Endothelial cell of umbilical vein (primary cell): ENCODE data around the gene PPP2R3B. TPM values are rescaled to one million over a fixed set of nuclear protein-coding genes. Genes with fewer than 3 reads are reported as not detected.

Experiments
- BruUV-seq: library from RNA; stranded (reverse); fragments of 400-500 nt; replicated peaks from 2 replicates; lab custom pipeline; 2021; lab: Mats Ljungman, UMichigan
- CTCF ChIA-PET: fragments of 300-600, 350-600 bp; sonication (Branson Sonifier 250); formaldehyde crosslinking; loops from one replicate; lab custom pipeline; 2021; ENCODE audit warnings: antibody characterized with exemption, inconsistent platforms; lab: Charles Lee
- POLR2A ChIA-PET: fragments of 300-600, 350-600 bp; sonication (Branson Sonifier 250); formaldehyde crosslinking; loops from one replicate; lab custom pipeline; 2021; ENCODE audit warnings: antibody characterized with exemption, inconsistent platforms; lab: Charles Lee
- DNase-seq: peaks from one replicate; pipeline ENCODE4 v3.0.0-alpha.2; 2011; ENCODE audit warnings: low read depth, low spot score
- FAIRE-seq: peaks from 2 replicates; lab custom pipeline; 2011; peaks lifted over from hg19 to GRCh38; lab: Jason Lieb, UNC
- H2AFZ ChIP-seq: 2 replicates; pipeline ENCODE4 v1.6.0; 2012; ENCODE audit warnings: low read depth, low read length, control low read depth, inconsistent platforms
- H3K27ac ChIP-seq: 2 replicates; pipeline ENCODE4 v1.5.1; 2011; ENCODE audit warnings: low read depth, mild to moderate bottlenecking, control low read depth, low read length, moderate library complexity; ENCODE audit not compliant: insufficient read depth
- H3K27me3 ChIP-seq, 2 experiments: 2 replicates each; pipeline versions ENCODE4 v1.6.0 to v1.6.1; 2011; ENCODE audit warnings: low read length in 2 of 2, mixed read lengths in 1 of 2; ENCODE audit not compliant: control insufficient read depth in 2 of 2, insufficient read depth in 2 of 2
- H3K36me3 ChIP-seq, 2 experiments: 2 replicates in 1 of 2; 3 replicates in 1 of 2; pipeline ENCODE4 v1.5.1; 2011; ENCODE audit warnings: low read length in 2 of 2, mild to moderate bottlenecking in 1 of 2, moderate library complexity in 1 of 2; ENCODE audit not compliant: control insufficient read depth in 2 of 2, insufficient read depth in 2 of 2; ENCODE audit errors: extremely low read depth in 1 of 2
- H3K4me1 ChIP-seq: 3 replicates; pipeline ENCODE4 v1.5.1; 2011; ENCODE audit warnings: mild to moderate bottlenecking, low read length; ENCODE audit not compliant: control insufficient read depth, insufficient read depth; ENCODE audit errors: extremely low read depth
- H3K4me2 ChIP-seq: 2 replicates; pipeline ENCODE4 v1.6.1; 2011; ENCODE audit warnings: low read length, control low read depth, mixed read lengths; ENCODE audit not compliant: insufficient read depth
- H3K4me3 ChIP-seq, 3 experiments: fragments of 200-600 bp in 1 of 3; sonication (generic), shearing (Covaris generic) in 1 of 3; replicated peaks in 1 of 3; 2 replicates each; pipeline ENCODE4 v1.5.1; 2011 to 2016; ENCODE audit warnings: control low read depth in 3 of 3, low read length in 3 of 3, mild to moderate bottlenecking in 2 of 3, inconsistent platforms in 1 of 3, low read depth in 1 of 3, moderate library complexity in 1 of 3; ENCODE audit not compliant: insufficient read depth in 1 of 3
- H3K79me2 ChIP-seq: 2 replicates; pipeline ENCODE4 v1.6.0; 2012; ENCODE audit warnings: low read length, inconsistent platforms; ENCODE audit not compliant: control insufficient read depth, insufficient read depth
- H3K9ac ChIP-seq: replicated peaks from 2 replicates; pipeline ENCODE3; 2011; ENCODE audit warnings: low read length, control low read depth; ENCODE audit not compliant: insufficient read depth; ENCODE audit errors: extremely low read depth
- H3K9me1 ChIP-seq: replicated peaks from 3 replicates; pipeline ENCODE4 v1.6.0; 2011; ENCODE audit warnings: mild to moderate bottlenecking, low read length; ENCODE audit not compliant: control insufficient read depth, insufficient read depth; ENCODE audit errors: extremely low read depth
- H3K9me3 ChIP-seq: replicated peaks from 2 replicates; pipeline ENCODE4 v1.5.1; 2012; ENCODE audit warnings: low read length, inconsistent platforms; ENCODE audit not compliant: control insufficient read depth, insufficient read depth
- H4K20me1 ChIP-seq: replicated peaks from 2 replicates; pipeline ENCODE3; 2011; ENCODE audit warnings: mild to moderate bottlenecking, low read length; ENCODE audit not compliant: control insufficient read depth, insufficient read depth; ENCODE audit errors: extremely low read depth
- CTCF ChIP-seq, 2 donors: IDR thresholded peaks; 1 replicate in 1 of 2; 2 replicates in 1 of 2; pipeline ENCODE4 v1.5.1; 2011; ENCODE audit warnings: low read length in 2 of 2, mild to moderate bottlenecking in 2 of 2, moderate library complexity in 2 of 2, control low read depth in 1 of 2, inconsistent platforms in 1 of 2, low read depth in 1 of 2; ENCODE audit not compliant: insufficient read depth in 1 of 2; ENCODE audit errors: extremely low read depth in 1 of 2
- EZH2 ChIP-seq: IDR thresholded peaks from 2 replicates; pipeline ENCODE4 v1.6.1; 2012; ENCODE audit warnings: borderline replicate concordance, low read depth, mild to moderate bottlenecking, moderate library complexity, low read length, inconsistent platforms; ENCODE audit not compliant: severe bottlenecking
- FOS ChIP-seq: IDR thresholded peaks from 2 replicates; pipeline ENCODE4 v1.6.1; 2011; ENCODE audit warnings: mild to moderate bottlenecking, low read length, moderate library complexity, borderline replicate concordance; ENCODE audit not compliant: insufficient read depth
- GATA2 ChIP-seq: IDR thresholded peaks from 2 replicates; pipeline ENCODE4 v1.7.0; 2011; ENCODE audit warnings: low read depth, mild to moderate bottlenecking, moderate library complexity, mixed read lengths, low read length; ENCODE audit not compliant: insufficient read length, insufficient read depth
- JUN ChIP-seq: IDR thresholded peaks from 2 replicates; pipeline ENCODE4 v1.6.1; 2011; ENCODE audit warnings: borderline replicate concordance, low read depth; ENCODE audit not compliant: insufficient read length, insufficient read depth
- MYC ChIP-seq: IDR thresholded peaks from one replicate; pipeline ENCODE4 v1.6.1; 2011; ENCODE audit warnings: mild to moderate bottlenecking, low read depth, low read length
- POLR2A ChIP-seq: IDR thresholded peaks from 2 replicates; pipeline ENCODE4 v1.6.1; 2012; ENCODE audit warnings: low read depth, mild to moderate bottlenecking, control low read depth, low read length
- POLR2AphosphoS5 ChIP-seq: IDR thresholded peaks from 2 replicates; pipeline ENCODE4 v1.6.1; 2012; ENCODE audit warnings: low read depth, mild to moderate bottlenecking, control low read depth, low read length, moderate library complexity; ENCODE audit not compliant: insufficient read depth
- dilution Hi-C: fragments of 300-500 bp; cut with MboI; formaldehyde crosslinking; loops from one replicate; pipeline ENCODE4 v1.15.0; 2019; ENCODE audit warnings: low sequenced_read_pairs; ENCODE audit not compliant: extremely low pct_ligation_motif_present
- intact Hi-C: fragments of 100-400 bp; cut with micrococcal nuclease; formaldehyde crosslinking; loops from one replicate; pipeline ENCODE4 v1.10.0; 2022
- polyA plus RNA-seq, 4 experiments: library from polyadenylated mRNA; depleted of rRNA in 3 of 4; stranded (reverse) in 3 of 4; unstranded in 1 of 4; fragments of >200 nt; gene quantifications; 2 replicates each; pipeline versions ENCODE4 v1.2.1 to v1.2.3, GENCODE V29; 2011 to 2012; ENCODE audit warnings: missing spikeins in 1 of 4
- total RNA-seq: library from RNA; stranded (reverse); gene quantifications from 2 replicates; pipeline ENCODE4 v1.2.3, GENCODE V29; 2021
- TF ChIP-seq, protein P1 (sequence below): IDR thresholded peaks from 2 replicates; pipeline ENCODE4 v1.6.1; 2011; ENCODE audit not compliant: insufficient read depth, insufficient read length

Gene PPP2R3B
- total and polyA plus RNA-seq, 2 donors (not counting 3 experiments of a cell fraction or from before 2014, with no cell fraction given) = 19.1 to 33.6 TPM

DNA sequence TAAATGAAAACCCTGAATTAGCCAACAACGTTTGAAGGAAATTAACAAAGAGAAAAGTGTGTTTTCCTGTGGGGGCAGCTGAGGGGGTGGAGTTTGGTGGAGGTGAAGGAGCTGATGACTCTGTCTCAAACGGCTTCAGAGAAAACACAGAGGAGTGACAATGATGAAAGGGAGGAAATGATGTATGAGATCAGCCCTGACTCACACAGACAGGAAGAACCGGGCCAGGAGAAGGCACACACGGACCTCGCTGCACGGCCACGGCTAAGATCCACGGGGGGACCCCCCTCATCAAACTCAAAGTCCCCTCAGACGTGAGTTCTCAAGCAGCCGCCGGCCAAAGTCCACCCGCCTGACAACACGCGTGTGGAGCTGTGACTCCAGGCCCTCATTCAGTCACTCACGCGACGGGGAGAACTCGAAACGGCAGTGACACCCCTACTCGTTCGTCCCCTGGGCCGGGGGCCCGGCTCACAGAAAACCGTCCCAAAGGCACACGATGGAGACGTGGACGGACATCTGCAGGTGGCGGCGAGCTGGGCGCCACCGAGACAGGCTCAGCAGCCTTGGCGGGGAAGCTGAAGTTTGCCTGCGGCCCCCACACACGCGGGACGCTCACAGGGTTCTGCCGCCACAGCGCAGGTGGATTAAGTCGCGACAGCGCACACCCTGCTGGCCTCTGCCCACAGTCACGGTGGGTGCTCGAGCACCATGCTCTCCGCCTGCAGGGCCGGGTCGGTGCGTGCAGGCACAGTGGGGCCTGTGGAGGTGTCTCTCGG is 28.8 kb downstream of the PPP2R3B start:
- intact Hi-C loops (loop anchor here (1.0 to 2.0 kb wide), 3 partner anchors 29 to 75 kb away; partner anchors contain the start of genes GTPBP6 and PPP2R3B), dilution Hi-C loops (no loop called here)
- Histone ChIP-seq H2AFZ (peak overlapping the region; percentile 28), H3K27me3 (no peaks in the 10 kb centered on the region), H3K79me2 (no peaks in the 10 kb centered on the region), H3K9me3 (no peaks in the 10 kb centered on the region), H3K27ac (peak overlapping the region; percentile 66), H3K9ac (no peak overlapping the region), H3K36me3 (peaks cover 0 to 3% of the 10 kb centered on the region in 2 experiments), H4K20me1 (no peaks in the 10 kb centered on the region), H3K4me1 (peaks cover 11% of the 10 kb centered on the region), H3K4me2 (peak overlapping the region; percentile 35), H3K4me3 (no peak overlapping the region), H3K9me1 (no peaks in the 10 kb centered on the region)
- DNase-seq = peak; percentile 79
- ChIA-PET CTCF (no interaction called here), POLR2A (no interaction called here)
- peak; percentile 97 for FAIRE-seq
- BruUV-seq = TSS peak; percentile 87
- TF ChIP-seq FOS = peak; percentile 79
- TF ChIP-seq POLR2AphosphoS5 = peak; percentile 31
- TF ChIP-seq CTCF (IDR thresholded peaks at IDR 0.05; ENCODE audit: extremely low read depth in 1 of 2, insufficient read depth in 1 of 2, low read depth in 1 of 2, low read length in 2 of 2) = no peak
- TF ChIP-seq JUN = peak; percentile 69
- TF ChIP-seq GATA2 = peak; percentile 4
- TF ChIP-seq, protein P1, sequence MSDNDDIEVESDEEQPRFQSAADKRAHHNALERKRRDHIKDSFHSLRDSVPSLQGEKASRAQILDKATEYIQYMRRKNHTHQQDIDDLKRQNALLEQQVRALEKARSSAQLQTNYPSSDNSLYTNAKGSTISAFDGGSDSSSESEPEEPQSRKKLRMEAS = no peak
- TF ChIP-seq MYC = no peak
- TF ChIP-seq POLR2A = no peak
- TF ChIP-seq EZH2 = no peak
